Activated T-helper 9 cell treated with anti-CD3 and anti-CD28 coated beads, Interleukin-2, amount 50 U/mL, for 16 hours (primary cell): ENCODE results near the gene CRACR2B.

Source experiments
- DNase-seq: peaks from one replicate; pipeline ENCODE4 v3.0.0-alpha.2; 2020; ENCODE audit warnings: low read depth

CRACR2B gene

GRCh38 chr11:827897-828192 is at the start of gene CRACR2B:
Gene CRACR2B (plus strand): TSS chr11:827919. CDS start chr11:828608, 689 bp downstream.
- no peak for DNase-seq

GRCh38 chr11:778976-779954 is 48.5 kb upstream of the CRACR2B start:
- DNase-seq = no peak

GRCh38 chr11:779955-780532 is 47.7 kb upstream of the CRACR2B start:
- DNase-seq = no peak

GRCh38 chr11:782264-783174 is 45.2 kb upstream of the CRACR2B start:
- no peak for DNase-seq

GRCh38 chr11:783581-784015 is 44.1 kb upstream of the CRACR2B start:
- no peak for DNase-seq

GRCh38 chr11:786235-787083 is 41.3 kb upstream of the CRACR2B start:
- DNase-seq = no peak

GRCh38 chr11:787084-787675 is 40.5 kb upstream of the CRACR2B start:
- DNase-seq = no peak

- no peak for DNase-seq
Observed at GRCh38 chr11:788009-788640, 39.6 kb upstream of the CRACR2B start.

GRCh38 chr11:788953-789940 is 38.5 kb upstream of the CRACR2B start:
- no peak for DNase-seq

- no peak for DNase-seq
Observed at GRCh38 chr11:789943-790342, 37.8 kb upstream of the CRACR2B start, which contains the start of gene CEND1. Gene CEND1 (minus strand): TSS chr11:790090. CDS start chr11:788576, 1,514 bp downstream.

GRCh38 chr11:790721-791564 is 36.8 kb upstream of the CRACR2B start:
- DNase-seq = no peak

- no peak for DNase-seq
Observed at GRCh38 chr11:791658-792534, 35.8 kb upstream of the CRACR2B start.

GRCh38 chr11:792535-792821 is 35.2 kb upstream of the CRACR2B start:
- no peak for DNase-seq

GRCh38 chr11:792873-793272 is 34.8 kb upstream of the CRACR2B start:
- DNase-seq = no peak

- DNase-seq = no peak
Observed at GRCh38 chr11:793556-793955, 34.2 kb upstream of the CRACR2B start.

GRCh38 chr11:794013-794765 is 33.5 kb upstream of the CRACR2B start:
- DNase-seq = no peak
